NCI-H446 (cell line): ENCODE measurements around the gene SNX20.

ENCODE experiments used
- DNase-seq, 2 experiments: peaks; one replicate each; lab custom pipeline; 2025; lab: John Stamatoyannopoulos, UW

The SNX20 gene, protein sequence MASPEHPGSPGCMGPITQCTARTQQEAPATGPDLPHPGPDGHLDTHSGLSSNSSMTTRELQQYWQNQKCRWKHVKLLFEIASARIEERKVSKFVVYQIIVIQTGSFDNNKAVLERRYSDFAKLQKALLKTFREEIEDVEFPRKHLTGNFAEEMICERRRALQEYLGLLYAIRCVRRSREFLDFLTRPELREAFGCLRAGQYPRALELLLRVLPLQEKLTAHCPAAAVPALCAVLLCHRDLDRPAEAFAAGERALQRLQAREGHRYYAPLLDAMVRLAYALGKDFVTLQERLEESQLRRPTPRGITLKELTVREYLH

DNA sequence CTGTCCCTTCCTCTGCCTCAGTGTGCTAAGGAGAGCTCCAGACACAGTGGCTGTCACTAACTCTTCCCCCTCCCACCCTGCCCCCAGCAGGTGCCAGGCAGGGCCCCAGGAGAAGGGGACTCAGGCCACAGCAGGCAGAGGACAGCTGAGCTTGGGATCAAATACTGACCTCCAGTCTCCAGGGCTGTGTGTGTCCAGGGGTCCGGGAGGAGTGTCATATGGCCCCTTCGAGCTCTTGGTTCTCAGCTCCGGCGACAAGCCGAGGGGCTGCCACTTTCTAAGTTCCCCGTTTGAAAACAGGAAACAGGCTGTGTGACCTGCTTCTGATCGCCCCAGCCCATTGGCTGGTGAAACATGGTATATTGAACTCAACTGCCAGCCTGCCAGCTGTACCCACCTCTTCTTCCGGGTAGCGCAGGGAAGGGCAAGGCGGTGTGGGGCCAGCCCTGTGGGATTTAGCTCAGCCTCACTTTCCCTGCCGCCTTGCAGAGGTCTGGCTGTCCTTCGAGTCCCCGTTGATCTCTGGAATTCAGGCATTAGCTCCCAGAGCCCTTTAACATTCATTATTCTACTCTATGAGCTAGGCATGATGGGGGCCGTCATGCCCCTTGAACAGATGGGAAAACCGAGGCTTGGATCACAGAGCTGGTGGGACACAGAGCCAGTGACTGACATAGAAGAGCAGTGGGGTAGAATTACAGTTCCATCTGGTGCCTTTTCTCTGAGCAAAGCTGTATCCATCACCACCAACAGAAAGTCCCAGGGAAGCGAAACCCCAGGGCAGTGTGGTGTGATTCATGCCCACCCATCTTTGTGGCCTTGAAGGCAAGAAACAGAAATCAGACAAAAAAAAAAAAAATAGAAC, at the start of gene SNX20:
SNX20 (minus strand) TSS at position 292 of the 865 bp plus-strand sequence. CDS start 3,786 bp downstream, outside the sequence.
- no peak for DNase-seq

DNA sequence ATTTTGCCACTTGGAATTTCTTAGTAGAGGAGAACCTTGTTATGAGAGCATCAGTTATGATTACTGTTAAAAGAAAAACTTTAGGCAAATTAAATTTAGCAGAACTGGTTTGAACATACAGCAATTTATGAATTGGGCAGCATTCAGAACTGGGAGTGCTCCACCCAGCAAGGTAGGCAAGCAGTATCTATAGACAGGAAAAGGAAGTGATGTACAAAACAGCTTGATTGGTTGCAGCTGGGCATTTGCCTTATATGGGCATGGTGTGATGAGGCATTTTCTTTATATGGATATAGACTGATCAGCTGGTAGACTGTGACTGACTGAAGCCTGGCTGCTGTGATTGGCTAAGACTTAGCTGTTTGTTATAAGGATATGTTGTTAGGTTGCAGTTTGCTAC, 43.2 kb upstream of the SNX20 start:
- DNase-seq = no peak

DNA sequence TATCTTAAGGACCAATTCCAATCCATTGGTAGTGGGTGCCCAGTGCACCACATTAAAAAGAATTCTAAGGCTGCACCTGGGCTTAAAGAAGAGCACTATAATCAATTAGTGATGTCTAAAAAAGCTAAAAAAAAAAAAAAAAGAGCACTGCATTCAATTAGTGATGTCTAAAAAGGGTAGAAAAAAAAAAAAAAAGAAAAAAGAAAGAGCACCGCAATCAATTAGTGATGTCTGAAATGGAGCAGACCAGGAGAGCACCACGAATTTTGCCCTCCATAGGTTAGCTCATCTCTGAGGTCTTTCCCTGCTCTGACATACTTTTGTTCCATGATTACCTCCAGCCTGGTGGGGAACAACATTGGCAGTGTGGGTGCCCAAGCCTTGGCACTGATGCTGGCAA, 41.8 kb upstream of the SNX20 start:
- DNase-seq = no peak

DNA sequence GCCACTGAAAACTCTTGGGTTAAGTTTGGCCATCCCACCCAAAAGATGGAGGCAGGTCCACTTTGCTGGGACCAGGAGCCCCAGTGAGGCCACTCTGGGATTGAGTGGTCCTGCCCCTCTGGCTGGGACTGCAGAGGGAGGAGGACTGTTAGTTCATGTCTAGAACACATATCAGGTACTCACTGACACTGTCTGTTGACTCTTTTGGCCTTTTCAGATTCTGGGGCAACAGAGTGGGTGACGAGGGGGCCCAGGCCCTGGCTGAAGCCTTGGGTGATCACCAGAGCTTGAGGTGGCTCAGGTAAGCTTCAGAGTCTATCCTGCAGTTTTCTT, 41.3 kb upstream of the SNX20 start:
- DNase-seq = no peak

DNA sequence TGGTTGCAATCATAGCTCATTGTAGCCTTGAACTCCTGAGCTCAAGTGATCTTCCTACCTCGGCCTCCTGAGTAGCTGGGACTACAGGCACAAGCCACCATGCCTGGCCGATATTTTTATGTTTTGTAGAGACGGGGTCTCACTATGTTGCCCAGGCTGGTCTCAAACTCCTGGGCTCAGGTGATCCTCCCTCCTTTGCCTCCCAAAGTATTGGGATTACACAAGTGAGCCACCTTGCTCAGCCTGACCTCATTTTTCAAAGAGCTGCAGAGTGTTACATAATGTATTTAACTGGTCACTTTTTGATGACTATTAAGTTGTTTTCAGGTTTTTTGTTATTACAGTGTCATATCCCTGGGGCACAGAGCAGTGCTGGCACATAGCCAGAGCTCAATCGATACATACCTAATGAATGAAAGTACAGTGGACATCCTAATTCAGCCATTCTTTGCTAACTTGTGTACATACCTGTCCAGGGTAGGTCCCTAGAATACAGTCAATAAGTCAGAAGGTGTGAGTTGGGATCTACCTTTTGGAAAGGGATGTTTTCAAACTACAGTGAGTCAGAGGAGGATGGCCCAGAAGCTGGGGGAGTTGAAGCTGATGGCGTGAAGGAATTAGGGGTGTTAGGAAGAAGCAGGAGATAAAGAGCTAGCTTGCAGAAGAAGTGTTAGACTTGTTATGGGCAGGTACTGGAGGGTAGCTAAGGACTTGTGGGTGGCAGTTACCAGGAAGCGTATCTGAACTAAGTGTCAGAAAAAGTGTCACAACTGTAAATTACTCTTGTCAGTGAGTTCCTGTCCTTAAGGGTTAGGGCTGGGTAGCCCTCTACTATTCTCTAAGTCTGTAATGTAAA, 40.7 kb upstream of the SNX20 start:
- DNase-seq = no peak

DNA sequence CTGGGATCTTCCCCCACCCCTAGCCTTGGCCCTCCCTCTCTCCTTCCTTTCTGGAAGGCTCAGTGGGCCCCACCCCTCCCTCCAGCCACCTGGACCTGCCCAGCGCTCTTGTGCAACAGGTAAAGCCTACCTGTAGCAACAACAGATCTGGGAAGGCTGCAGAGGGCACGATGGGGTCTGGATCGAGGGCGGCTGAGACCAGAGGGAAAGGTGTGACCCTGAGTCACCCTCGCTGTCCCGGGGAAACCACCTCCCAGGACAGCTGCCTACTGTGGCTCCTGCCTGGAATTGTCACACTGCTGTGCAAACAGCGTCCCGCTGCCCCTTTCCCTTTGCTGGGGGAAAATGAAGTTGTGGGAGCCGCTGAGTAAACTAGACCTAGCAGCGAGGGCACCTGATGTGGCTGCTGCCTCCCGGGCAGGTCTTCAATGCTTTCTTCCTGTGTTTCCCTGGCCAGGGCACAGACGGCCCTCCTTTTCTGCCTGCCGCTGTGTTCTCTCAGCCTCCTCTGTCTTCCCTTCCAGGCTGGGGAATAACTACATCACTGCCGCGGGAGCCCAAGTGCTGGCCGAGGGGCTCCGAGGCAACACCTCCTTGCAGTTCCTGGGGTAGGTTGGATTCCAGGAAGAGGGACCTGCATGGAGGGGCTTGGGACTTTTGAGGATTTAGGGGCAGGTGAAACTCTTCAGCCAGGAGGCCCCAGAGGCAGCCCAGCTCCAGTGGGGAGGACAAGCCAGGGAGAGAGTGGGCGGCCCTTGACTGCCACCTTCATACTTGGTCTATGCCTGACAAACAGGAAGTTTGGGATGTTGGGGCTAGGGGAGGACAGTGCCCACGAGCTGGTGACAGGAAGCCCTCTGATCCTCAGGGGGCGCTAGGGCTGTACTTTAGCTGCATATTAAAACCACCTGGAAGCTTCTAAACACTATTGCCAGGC, 38.6 kb upstream of the SNX20 start:
- DNase-seq = no peak

DNA sequence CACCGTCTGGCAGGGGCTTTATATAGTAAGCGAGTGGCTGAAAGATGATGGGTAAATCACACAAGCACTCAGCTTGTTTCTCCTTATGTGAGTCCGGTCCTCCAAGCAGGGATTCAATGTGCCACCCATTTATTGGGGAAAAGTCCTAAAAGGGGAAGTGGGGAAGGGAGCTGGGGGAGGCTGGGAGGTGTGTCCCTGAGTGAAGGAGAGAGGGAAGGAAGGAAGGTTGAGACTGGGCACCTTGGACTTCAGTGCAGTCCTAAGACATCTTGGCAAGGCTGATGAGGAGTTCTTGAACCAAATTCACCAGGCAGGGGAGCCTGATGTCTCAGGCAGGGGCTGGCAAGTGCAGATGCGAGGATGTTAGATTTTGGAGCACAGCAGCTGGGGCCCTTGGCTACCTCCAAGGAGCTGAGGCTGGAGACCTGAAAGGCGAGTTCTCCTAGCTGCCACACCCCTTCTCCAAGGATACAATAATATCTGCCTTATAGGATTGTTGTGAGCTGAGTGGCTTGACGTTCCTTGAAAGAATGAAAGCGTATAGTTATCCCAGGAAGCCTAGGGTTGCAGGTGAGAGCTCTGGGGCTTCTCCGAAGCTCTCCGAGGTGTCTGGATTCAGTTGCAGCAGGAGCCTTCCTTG, 37.8 kb upstream of the SNX20 start:
- no peak for DNase-seq

DNA sequence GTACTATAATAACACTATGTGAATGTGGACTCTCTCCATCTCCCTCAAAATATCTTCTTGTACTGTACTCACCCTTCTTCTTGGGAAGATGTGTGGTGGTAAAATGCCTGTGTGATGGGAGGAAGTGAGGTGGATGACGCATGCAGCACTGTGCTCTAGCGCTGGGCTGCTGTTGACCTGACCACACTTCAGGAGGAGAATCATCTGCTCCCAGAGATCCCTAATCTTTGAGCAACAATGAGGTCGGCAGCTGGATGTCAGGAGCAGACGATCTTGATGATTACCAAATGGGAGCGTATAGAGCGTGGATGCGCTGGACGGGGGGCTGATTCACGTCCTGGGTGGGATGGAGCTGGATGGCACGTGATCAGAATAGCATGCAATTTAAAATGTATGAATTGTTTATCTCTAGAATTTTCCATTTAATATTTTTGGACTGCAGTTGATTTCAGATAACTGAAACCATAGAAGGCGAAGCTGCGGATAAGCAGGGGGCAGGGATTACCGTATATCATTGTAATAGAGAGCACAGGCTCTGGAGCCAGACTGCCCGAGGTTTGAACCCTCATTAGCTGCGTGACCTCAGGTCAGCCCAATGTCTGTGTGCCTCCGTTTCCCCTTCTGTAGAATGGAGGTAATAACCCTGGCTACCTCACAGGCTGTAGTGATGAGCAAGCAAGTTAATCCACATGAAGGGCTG, 37.1 kb upstream of the SNX20 start:
- no peak for DNase-seq

DNA sequence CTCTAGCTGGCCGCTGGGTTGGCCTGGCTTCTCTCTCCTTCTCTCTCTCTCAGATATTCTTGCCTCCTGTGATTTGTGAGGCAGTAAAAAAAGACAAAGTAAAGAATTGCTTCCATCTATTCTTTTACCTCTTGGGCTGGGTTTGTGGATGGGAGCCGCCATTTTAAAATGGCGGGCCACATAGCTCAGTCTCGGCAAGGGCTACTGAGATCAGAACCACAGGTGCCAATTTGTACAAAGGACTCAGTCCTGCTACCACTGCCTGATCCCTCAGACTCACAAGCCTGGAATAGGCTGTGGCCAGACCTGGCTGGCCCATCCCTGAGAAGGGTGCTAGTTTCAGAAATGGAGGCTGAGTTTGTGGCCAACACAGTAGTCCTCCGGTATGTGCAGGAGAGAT, 36.4 kb upstream of the SNX20 start:
- DNase-seq = no peak

DNA sequence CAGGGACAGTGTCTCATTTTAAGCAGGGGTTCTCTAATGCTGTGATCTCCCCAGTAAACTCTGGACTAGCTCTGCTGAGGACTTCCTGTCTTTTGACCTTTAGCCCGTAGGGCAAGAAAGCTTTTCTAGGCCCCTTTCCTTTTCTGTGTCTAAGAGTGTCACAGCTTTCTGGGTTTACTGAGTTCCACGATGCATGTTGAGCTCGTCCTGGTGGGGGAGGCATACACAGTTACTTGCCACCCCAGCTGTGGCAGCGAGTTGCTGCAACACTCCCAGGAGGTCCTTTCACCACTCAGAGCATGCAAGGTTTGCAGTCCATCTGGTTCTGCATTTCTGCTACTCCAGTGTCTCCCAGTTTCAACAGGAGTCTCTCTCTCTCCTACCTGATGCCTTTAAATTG, 36.0 kb upstream of the SNX20 start:
- DNase-seq = no peak

DNA sequence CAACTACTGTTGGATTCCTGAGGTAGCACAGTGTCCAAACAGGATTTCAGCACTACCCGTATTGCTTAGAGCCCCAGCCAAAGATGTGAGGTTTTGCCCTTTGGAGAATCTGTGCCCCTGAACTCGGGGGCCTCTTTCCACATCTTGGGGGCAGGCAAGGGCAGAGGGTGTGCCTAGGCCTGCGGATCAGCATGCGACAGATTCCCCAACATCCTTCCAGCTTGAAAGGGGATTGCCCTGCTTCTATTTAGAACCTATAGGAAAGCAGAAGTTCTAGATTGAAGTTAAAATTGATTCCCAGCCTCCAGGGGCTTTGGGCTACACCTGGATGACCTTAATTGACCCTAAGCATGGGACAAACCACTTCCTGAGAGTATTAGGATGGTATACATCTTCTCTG, 31.8 kb upstream of the SNX20 start:
- DNase-seq = no peak

DNA sequence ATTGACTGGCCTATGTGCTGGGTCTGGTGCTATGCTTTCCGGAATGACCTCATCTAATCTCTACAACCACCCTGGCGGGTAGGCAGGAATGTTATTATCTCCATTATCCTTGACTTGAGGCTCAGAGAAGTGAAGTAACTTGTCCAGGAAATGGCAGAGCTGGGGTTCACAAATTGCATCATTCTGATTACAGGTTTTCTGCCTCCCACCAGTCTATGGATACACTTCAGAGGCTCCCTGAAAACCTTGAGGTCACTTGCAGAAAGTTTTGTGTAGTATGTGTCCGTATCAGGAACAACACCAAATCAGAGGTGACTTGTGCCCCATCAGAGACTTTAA, 31.4 kb upstream of the SNX20 start:
- no peak for DNase-seq

DNA sequence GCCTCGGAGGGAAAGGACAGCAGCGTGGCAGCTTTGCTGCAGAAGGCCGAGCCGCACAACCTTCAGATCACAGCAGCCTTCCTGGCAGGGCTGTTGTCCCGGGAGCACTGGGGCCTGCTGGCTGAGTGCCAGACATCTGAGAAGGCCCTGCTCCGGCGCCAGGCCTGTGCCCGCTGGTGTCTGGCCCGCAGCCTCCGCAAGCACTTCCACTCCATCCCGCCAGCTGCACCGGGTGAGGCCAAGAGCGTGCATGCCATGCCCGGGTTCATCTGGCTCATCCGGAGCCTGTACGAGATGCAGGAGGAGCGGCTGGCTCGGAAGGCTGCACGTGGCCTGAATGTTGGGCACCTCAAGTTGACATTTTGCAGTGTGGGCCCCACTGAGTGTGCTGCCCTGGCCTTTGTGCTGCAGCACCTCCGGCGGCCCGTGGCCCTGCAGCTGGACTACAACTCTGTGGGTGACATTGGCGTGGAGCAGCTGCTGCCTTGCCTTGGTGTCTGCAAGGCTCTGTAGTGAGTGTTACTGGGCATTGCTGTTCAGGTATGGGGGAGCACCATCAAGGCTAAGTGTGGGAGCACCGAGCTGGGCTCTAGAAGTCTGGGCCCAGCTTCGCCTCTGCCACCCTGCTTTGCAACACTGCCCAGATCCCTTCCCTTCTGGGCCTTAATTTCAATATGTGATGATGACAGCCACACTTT, 30.9 kb upstream of the SNX20 start:
- DNase-seq = peak; percentile 17 to 85

DNA sequence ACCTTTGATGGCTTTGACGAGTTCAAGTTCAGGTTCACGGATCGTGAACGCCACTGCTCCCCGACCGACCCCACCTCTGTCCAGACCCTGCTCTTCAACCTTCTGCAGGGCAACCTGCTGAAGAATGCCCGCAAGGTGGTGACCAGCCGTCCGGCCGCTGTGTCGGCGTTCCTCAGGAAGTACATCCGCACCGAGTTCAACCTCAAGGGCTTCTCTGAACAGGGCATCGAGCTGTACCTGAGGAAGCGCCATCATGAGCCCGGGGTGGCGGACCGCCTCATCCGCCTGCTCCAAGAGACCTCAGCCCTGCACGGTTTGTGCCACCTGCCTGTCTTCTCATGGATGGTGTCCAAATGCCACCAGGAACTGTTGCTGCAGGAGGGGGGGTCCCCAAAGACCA, 29.9 kb upstream of the SNX20 start:
- no peak for DNase-seq

DNA sequence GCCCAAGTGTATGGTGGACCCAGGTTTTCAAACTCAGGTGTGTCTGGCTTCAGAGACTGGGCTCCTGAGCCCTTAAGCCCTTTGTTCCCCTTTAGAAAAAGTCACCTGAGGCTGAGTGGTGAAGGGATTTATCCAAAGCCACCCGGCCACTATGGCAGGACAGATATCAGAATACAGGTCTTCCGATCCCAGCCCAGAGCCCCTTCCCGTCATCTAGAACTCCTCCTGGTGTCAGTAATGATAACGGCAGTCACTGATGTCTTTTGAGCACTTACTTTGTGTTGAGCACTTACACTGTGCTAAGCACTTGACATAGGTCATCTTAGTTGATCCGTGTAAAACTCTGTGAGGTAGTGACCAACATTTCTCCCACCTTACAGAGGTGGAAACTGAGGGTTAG, 28.9 kb upstream of the SNX20 start:
- DNase-seq = no peak

DNA sequence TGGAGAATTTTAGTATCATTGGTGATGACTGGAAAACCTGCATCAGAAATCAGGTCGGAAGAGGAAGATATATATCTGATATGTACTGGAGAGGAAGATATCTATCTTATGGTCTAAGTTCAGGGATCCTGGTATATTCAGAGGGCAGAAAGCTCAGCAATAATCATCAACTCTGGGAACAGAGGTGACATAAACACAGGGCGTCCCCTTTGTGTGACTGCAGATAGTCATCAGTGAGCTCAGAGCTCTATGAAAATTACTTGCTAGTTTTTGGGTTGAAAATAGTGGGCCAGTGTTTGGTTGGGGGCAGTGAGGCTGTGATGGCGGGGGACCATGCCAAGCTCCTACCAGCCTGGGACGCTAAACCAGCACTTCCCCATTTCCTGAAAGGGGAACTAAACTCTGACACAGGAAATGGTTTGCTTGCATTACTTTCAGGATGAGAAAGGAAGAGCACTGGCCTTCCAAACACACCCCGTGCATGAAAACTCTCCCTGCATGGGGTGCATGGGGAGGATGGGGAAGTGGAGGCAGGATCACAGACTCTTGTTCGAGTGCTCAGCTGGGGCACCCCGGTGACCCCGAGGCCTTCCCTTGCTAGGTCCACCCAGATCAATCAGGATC, 28.1 kb upstream of the SNX20 start:
- DNase-seq = no peak

DNA sequence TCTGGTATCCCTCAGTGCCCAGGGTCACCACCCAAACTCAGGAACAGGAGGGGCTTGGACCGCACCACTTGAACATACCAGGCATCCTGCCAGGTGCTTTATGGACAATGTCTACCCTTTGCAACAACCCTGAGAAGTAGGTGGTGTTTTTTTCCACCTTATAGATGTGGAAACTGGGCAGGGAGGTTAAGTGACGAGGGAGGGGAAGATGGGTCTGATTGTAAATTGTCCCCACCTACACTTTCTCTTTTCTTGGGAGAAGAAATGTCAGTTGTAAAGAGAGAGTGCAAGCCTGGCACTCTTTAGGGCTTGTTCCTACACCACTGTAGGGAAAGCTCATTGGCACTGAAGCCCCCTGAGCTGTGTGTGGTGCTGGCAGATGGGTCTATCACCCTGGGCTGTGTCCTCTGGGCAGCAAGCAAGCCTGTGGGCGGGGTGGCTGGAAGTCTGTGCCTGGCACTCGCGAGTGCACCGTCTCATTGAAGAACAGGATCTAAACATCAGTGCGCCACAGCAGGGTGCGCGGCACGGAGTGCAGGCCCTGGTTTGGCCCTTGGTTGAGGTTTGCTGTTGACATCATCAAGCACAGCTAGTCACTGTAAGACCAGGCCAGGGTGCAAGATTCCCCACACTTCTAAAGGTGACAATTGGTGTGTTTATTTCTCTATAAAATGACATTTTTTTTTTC, 27.4 kb upstream of the SNX20 start:
- DNase-seq = no peak

DNA sequence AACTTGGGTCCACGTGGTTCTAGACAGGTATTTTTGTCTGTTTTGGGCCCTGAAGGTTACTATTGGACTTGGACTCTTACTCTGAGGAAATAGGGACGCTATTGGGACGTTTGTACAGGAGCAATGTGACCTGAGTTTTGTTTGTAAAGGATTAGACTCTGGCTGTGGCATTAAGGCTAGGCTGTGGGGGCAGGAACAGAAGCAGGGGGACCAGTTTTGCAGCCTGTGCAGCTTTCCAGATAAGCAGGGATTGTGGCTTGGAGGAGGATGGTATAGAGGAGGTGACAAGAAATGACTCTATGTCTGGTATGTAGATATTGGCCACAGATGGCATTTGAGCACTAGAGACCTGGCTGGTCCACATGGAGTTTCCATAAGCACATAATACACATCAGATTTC, 25.1 kb upstream of the SNX20 start:
- no peak for DNase-seq
